ENCODE measurements around the gene ARMC7. TPM values are rescaled to one million over a fixed set of nuclear protein-coding genes. Genes with fewer than 3 reads are reported as not detected.

Gene ARMC7
- total and polyA plus RNA-seq, 2 of the 13 experiments (the other 11 are each of a cell fraction or from before 2014, with no cell fraction given): 3.9 to 4.2 TPM

GRCh38 chr17:75096082-75096625 lies 13.6 kb upstream of the ARMC7 start (continued):
- TF ChIP-seq ZBTB39 (CRISPR knock-in tag; IDR thresholded peaks at IDR 0.05): no peak
- no peak for TF ChIP-seq ZNF34 (CRISPR knock-in tag; IDR thresholded peaks at IDR 0.05; ENCODE audit: borderline replicate concordance)
- TF ChIP-seq ZNF44 (CRISPR knock-in tag; IDR thresholded peaks at IDR 0.05): no peak
- TF ChIP-seq, protein P1, sequence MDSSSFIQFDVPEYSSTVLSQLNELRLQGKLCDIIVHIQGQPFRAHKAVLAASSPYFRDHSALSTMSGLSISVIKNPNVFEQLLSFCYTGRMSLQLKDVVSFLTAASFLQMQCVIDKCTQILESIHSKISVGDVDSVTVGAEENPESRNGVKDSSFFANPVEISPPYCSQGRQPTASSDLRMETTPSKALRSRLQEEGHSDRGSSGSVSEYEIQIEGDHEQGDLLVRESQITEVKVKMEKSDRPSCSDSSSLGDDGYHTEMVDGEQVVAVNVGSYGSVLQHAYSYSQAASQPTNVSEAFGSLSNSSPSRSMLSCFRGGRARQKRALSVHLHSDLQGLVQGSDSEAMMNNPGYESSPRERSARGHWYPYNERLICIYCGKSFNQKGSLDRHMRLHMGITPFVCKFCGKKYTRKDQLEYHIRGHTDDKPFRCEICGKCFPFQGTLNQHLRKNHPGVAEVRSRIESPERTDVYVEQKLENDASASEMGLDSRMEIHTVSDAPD (CRISPR knock-in tag; IDR thresholded peaks at IDR 0.05): no peak
- peak; percentile 61; the same call in 1 of the 2 replicates for TF ChIP-seq ZNF614 (CRISPR knock-in tag; IDR thresholded peaks at IDR 0.05; ENCODE audit: borderline replicate concordance)
- TF ChIP-seq ZNF687 (CRISPR knock-in tag; IDR thresholded peaks at IDR 0.05): peak; percentile 81
- TF ChIP-seq ZNF646 (CRISPR knock-in tag; IDR thresholded peaks at IDR 0.05): no peak; the same call in 1 of the 2 replicates
- no peak for TF ChIP-seq ZNF333 (CRISPR knock-in tag; IDR thresholded peaks at IDR 0.05; ENCODE audit: borderline replicate concordance)
- no peak for TF ChIP-seq ZNF878 (CRISPR knock-in tag; IDR thresholded peaks at IDR 0.05)
- TF ChIP-seq HES4 (CRISPR knock-in tag; IDR thresholded peaks at IDR 0.05; ENCODE audit: borderline replicate concordance): no peak
- no peak for TF ChIP-seq ZNF431 (CRISPR knock-in tag; IDR thresholded peaks at IDR 0.05; ENCODE audit: borderline replicate concordance, low read depth)
- TF ChIP-seq RAD51 (IDR thresholded peaks at IDR 0.05; ENCODE audit: borderline replicate concordance): no peak
